ENCODE measurements around the gene HMHB1.

DNA sequence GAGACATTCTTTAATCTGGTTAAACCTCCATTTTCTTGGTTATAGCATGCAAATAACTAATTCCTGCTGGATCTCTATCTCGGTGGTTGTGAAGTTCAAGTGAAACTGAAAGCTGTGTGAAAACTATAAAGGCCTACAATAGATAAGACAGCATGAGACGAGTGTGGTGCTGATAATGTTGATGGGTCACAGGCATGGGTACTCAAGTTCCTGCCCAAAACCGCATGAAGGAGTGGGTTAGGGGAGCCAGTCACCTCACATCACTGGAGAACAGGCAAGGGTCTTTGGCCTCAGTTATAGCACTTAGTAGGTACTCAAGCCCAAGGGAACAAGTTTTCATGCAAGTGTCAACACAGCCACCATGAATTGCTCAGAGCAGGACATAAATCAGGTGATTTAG, 16.7 kb downstream of the HMHB1 start:
- TF ChIP-seq, protein P1, sequence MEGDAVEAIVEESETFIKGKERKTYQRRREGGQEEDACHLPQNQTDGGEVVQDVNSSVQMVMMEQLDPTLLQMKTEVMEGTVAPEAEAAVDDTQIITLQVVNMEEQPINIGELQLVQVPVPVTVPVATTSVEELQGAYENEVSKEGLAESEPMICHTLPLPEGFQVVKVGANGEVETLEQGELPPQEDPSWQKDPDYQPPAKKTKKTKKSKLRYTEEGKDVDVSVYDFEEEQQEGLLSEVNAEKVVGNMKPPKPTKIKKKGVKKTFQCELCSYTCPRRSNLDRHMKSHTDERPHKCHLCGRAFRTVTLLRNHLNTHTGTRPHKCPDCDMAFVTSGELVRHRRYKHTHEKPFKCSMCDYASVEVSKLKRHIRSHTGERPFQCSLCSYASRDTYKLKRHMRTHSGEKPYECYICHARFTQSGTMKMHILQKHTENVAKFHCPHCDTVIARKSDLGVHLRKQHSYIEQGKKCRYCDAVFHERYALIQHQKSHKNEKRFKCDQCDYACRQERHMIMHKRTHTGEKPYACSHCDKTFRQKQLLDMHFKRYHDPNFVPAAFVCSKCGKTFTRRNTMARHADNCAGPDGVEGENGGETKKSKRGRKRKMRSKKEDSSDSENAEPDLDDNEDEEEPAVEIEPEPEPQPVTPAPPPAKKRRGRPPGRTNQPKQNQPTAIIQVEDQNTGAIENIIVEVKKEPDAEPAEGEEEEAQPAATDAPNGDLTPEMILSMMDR (IDR thresholded peaks at IDR 0.05; ENCODE audit: low read depth, low read length), result no peak
- no peak for TF ChIP-seq EZH2phosphoT487 (IDR thresholded peaks at IDR 0.05; ENCODE audit: low read depth)
